Suppressor macrophage (primary cell): Measurements from ENCODE around the gene SMG7.

ENCODE experiments used
- DNase-seq, 4 experiments: peaks; one replicate each; pipeline ENCODE4 v3.0.0-alpha.2; 2020 to 2022

The SMG7 gene

GRCh38 chr1:183568176-183569021 lies 96.1 kb downstream of the SMG7 start:
- DNase-seq, result peak; percentile 89 to 97 (median 90)

- DNase-seq, result no peak
Measured at GRCh38 chr1:183569141-183569540, 96.8 kb downstream of the SMG7 start.

GRCh38 chr1:183569801-183570200 lies 97.5 kb downstream of the SMG7 start:
- DNase-seq, result no peak

- DNase-seq, result no peak
Measured at GRCh38 chr1:183570451-183570850, 98.2 kb downstream of the SMG7 start.

GRCh38 chr1:183571678-183572268 lies 99.5 kb downstream of the SMG7 start:
- DNase-seq, result no peak

GRCh38 chr1:183572721-183573120 lies 100.4 kb downstream of the SMG7 start:
- no peak for DNase-seq

- no peak for DNase-seq
Measured at GRCh38 chr1:183575606-183576005, 103.3 kb downstream of the SMG7 start.

GRCh38 chr1:183576537-183576936 lies 104.2 kb downstream of the SMG7 start:
- no peak for DNase-seq

GRCh38 chr1:183577897-183578465 lies 105.7 kb downstream of the SMG7 start:
- no peak for DNase-seq

GRCh38 chr1:183578856-183579255 lies 106.6 kb downstream of the SMG7 start:
- DNase-seq, result no peak

GRCh38 chr1:183580281-183580682 lies 108.0 kb downstream of the SMG7 start:
- peak; percentile 84 to 95 (median 90) for DNase-seq

GRCh38 chr1:183582021-183582713 lies 109.9 kb downstream of the SMG7 start:
- no peak for DNase-seq

GRCh38 chr1:183583466-183583865 lies 111.2 kb downstream of the SMG7 start:
- peak; percentile 84 to 97 (median 92) for DNase-seq

- no peak for DNase-seq
Measured at GRCh38 chr1:183584147-183584546, 111.8 kb downstream of the SMG7 start.

- peak in 3 of 4 experiments; percentile 32 to 47 (median 43) for DNase-seq
Measured at GRCh38 chr1:183585038-183585437, 112.7 kb downstream of the SMG7 start.

GRCh38 chr1:183586455-183586854 lies 114.2 kb downstream of the SMG7 start:
- no peak for DNase-seq

GRCh38 chr1:183586926-183587325 lies 114.6 kb downstream of the SMG7 start:
- no peak for DNase-seq

GRCh38 chr1:183588827-183589226 lies 116.5 kb downstream of the SMG7 start:
- DNase-seq, result peak in 3 of 4 experiments; percentile 23 to 54 (median 51)

- peak in 1 of 4 experiments; percentile 23 for DNase-seq
Measured at GRCh38 chr1:183589384-183589783, 117.1 kb downstream of the SMG7 start.

- peak in 2 of 4 experiments; percentile 48 to 56 for DNase-seq
Measured at GRCh38 chr1:183589874-183590243, 117.6 kb downstream of the SMG7 start.

GRCh38 chr1:183590244-183591191 lies 118.2 kb downstream of the SMG7 start, which contains the start of gene NCF2:
NCF2 (minus strand) TSS chr1:183590459; CDS start chr1:183590329, 130 bp downstream.
- DNase-seq, result peak; percentile 87 to 97 (median 92)

- peak in 1 of 4 experiments; percentile 30 for DNase-seq
Measured at GRCh38 chr1:183592733-183593132, 120.4 kb downstream of the SMG7 start.
